Measurements from ENCODE around the gene RALGPS2. TPM values are rescaled to one million over a fixed set of nuclear protein-coding genes. Genes with fewer than 3 reads are reported as not detected.
A peak's percentile ranks its signal among the peaks of the same experiment; 100 is the strongest.

RALGPS2 gene
- total and polyA plus RNA-seq, 9 of the 15 experiments (the other 6 are each of a cell fraction or from before 2014, with no cell fraction given): 0.28 to 6.5 (median 2.6) TPM

GRCh38 chr1:178724728-178725465, at the start of gene RALGPS2 (continued):
- TF ChIP-seq CHD7 (IDR thresholded peaks at IDR 0.05; ENCODE audit: low read depth, low read length): no peak
- TF ChIP-seq ZNF639 (CRISPR knock-in tag; conservative IDR thresholded peaks at IDR 0.05 in 1 of 2, IDR thresholded peaks at IDR 0.05 in 1 of 2): 0 out of 4 replicates have a peak, but pooled peaks of 1 of the 2 experiments have one; percentile 30
- no peak for TF ChIP-seq ZNF75A (CRISPR knock-in tag; IDR thresholded peaks at IDR 0.05)
- no peak; the same call in 1 of the 2 replicates for TF ChIP-seq PKNOX1 (IDR thresholded peaks at IDR 0.05)
- peak; percentile 14; the same call in 1 of the 2 replicates for TF ChIP-seq ATF7 (IDR thresholded peaks at IDR 0.05)
- TF ChIP-seq ZNF395 (CRISPR knock-in tag; IDR thresholded peaks at IDR 0.05): 0 out of 2 replicates have a peak, but pooled peaks have one; percentile 51
- TF ChIP-seq ZNF76 (CRISPR knock-in tag; IDR thresholded peaks at IDR 0.05; ENCODE audit: borderline replicate concordance): 0 out of 2 replicates have a peak, but pooled peaks have one; percentile 30
- peak; percentile 81 for TF ChIP-seq CTBP1 (IDR thresholded peaks at IDR 0.05; ENCODE audit: borderline replicate concordance)
- TF ChIP-seq ZNF764 (CRISPR knock-in tag; IDR thresholded peaks at IDR 0.05; ENCODE audit: low read depth): 0 out of 2 replicates have a peak, but pooled peaks have one; percentile 53
- peak; percentile 73; the same call in 1 of the 2 replicates for TF ChIP-seq CGGBP1 (CRISPR knock-in tag; IDR thresholded peaks at IDR 0.05)
